HG03354 (cell line): ENCODE data around the gene ZNRF3.
"Not testable (repeated sequence)": the region's sequence is repeated elsewhere in the genome, so short reads cannot be mapped to it uniquely, and the experiment has no call there.

Experiments
- ATAC-seq: cut with Tn5 transposase; IDR thresholded peaks from one replicate; pipeline ENCODE4 v1.9.1; 2021; ENCODE audit warnings: mild to moderate bottlenecking; ENCODE audit not compliant: unreplicated experiment, poor library complexity, severe bottlenecking

ZNRF3 gene

GRCh38 chr22:28882878-28883656 lies at the start of gene ZNRF3:
TSS of gene ZNRF3 (plus strand) at chr22:28883572. CDS start at chr22:28883767, 195 bp downstream.
- ATAC-seq = peak; percentile 73

DNA sequence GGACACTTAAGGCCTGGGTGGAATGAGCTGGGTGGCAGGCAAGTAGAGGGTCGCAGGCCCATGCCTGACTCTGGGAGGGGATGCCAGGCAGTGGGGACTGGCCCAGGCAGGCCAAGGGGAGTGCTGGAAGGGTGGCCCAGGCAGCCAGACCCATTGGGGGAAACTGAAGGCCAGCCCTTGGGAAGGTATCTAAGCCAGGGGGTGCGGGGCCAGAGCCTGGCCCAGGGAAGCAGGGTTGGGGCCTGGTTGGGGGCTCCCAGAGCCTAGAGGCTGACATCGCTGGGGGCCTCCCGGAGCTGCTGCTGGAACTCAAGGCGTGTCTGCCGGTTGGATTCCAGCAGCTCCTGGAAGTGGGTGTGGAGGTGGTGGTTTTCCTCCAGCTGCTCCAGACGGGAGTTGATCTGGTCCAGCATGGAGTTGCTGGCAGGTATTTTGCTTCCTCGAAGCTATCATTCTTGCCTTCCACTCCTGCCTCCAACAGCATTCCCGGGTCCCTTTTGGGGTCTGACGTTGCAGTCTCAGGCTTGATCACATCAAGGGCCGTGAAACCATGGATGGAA lies 47.7 kb upstream of the ZNRF3 start:
- ATAC-seq = no peak

- ATAC-seq = no peak
These were observed 45.7 kb upstream of the ZNRF3 start for GRCh38 chr22:28837640-28838039.

GRCh38 chr22:28838971-28839370 lies 44.4 kb upstream of the ZNRF3 start:
- ATAC-seq = no peak

DNA sequence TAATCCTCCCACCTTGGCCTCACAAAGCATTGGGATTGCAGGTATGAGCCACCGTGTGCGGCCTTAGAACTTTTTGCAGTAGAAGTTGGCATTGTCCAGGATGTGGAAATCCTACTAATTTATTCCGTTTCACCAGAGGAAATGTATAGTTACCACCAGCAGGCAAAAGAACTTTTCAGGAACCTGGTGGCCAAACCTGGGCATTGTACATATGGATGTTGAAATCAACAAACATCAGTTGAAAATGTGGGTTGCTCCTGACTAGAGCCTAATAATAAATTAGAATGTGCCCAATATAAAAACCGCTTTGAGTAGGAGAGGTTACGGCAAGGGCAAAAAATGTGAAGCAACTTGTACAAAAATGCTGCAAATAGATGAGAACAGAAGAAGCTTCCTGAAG lies 42.3 kb upstream of the ZNRF3 start:
- no peak for ATAC-seq

DNA sequence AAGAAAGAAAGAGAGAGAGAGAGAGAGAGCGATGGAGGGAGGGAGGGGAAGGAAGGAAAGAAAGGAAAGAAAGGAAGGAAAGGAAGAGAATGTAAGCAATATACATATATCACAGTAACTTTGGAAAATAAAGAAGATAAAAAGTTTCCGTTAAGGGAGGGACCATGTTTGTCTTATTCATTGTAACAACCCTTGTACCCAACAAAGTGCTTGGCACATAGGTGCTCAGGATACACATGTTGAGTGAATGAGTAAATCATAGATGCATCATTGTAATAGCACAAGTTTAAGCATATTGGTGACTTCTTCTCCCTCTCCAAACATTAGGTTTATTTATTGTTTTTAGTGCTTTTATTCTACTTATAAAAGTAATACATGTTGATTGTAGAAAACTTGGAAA lies 39.7 kb upstream of the ZNRF3 start:
- ATAC-seq = no peak

DNA sequence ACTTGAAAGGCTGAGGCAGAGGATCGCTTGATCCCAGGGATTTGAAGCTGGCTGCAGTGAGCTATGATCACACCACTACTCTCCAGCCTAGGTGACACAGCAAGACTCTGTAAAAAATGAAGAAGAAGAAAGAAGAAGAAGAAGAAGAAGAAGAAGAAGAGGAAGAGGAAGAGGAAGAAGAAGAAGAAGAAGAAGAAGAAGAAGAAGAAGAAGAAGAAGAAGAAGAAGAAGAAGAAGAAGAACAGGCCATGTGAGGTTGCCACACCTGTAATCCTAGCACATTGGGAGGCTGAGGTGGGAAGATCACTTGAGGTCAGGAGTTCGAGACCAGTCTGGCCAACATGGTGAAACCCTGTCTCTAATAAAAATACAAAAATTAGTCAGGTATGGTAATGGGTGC lies 39.1 kb upstream of the ZNRF3 start:
- not testable (repeated sequence) for ATAC-seq

DNA sequence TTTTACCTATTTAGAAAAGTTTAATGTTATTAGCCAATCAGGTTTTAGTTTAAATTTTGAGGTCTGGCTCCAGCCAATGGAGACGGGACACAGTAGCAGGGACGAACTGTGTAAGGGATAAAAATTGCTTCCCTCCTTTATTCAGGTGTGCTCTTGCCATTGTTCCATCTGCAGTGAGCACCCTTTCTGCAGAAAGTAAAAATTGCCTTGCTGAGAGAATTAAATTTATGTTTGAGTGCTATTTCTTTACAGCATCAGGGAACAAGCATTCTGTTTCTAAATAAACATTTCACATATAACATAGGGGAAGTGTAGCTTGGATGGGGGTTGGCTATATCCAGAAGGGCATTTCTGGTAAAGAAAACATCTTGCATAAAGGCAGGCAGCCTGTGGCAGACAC lies 36.4 kb upstream of the ZNRF3 start:
- no peak for ATAC-seq

DNA sequence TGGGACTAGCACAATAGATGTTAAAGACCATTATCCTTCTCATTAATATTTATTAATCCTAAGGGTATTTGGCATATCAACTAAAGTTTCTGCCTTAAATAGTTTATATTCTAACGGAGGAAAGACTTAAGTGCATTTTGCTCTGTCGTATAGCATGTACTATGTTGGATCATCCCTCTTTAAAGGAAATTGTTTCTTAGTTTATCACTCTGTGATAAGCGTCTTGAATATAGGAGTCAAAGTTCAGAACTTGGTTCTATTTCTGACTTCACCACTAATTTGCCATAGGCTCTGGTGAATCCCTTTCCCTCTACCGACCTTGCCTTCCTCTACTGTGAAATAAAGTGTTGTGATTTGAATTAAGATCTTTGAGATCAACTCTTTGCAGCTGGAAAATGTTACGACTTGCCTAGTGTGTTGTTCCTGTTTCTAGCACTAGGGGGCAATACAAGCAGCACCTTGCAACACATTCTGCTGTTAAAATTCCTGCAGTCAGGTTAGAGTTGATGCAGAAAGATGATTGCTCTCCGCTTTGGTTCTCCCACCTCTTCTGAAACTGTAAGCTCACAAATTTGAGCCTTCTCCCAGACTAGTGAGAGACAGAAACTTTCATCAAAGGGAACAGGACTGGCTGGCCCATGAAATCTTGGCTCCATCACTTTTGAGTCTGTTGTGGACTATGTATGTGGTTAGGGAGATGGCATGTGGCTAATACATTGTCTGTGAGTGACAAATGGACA lies 27.8 kb upstream of the ZNRF3 start:
- no peak for ATAC-seq

- no peak for ATAC-seq
These were observed 27.3 kb upstream of the ZNRF3 start for GRCh38 chr22:28856095-28856455.

GRCh38 chr22:28857288-28857687 lies 26.1 kb upstream of the ZNRF3 start:
- ATAC-seq = no peak

DNA sequence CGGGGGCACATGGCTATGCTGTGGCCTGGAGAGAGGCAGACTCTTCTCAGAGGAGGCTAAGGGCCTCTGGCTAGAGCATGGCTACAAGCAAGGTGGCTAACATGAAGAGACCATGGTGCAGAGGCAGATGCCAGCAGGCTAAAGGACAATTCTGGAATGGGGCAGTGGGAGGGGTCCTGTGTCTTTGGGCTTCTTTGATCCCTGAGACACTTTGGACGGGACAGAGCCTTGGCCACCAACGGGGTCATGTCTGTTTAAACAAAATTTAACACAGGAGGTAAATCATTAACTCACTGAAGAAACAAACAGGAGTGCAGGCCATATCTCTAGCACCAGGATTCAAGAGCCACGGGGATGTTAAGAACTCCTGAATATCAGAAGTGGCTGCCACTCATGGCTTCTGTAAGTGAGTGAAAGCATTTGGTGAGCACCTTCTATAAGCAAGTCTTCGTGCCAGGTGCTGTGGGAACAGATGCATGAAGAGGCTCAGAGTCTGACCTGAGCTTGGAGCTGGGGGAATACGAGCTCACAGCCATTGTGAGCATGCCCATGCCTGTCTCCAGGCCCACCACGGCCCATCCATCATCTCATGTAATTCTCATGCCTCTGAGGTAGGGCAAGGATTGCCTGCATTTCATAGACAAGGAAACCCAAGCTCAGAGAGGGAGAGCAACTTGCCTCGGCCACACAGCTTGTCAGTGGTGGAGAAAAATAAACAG lies 18.3 kb upstream of the ZNRF3 start:
- no peak for ATAC-seq

- no peak for ATAC-seq
These were observed 16.2 kb upstream of the ZNRF3 start for GRCh38 chr22:28867191-28867590.

- ATAC-seq = not testable (repeated sequence)
These were observed 15.0 kb upstream of the ZNRF3 start for GRCh38 chr22:28868389-28868788.

DNA sequence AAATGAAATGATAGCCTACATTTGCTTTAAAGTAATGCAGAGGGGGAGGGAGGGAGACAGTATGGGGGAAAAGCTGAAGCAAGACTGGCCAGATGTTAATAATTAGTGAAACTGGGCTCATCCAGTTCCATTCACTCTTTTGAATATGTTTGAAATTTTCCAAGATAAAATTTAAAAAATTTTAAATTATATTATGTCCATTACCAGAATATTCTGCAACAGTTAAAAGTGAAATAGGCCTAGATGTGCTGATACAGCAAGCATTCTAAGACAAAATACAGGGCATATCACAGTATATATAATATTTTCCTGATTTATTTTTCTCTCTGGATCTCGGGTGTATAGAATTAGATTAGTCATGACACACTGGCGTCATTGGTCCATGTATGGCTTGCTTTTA lies 13.6 kb upstream of the ZNRF3 start:
- no peak for ATAC-seq

DNA sequence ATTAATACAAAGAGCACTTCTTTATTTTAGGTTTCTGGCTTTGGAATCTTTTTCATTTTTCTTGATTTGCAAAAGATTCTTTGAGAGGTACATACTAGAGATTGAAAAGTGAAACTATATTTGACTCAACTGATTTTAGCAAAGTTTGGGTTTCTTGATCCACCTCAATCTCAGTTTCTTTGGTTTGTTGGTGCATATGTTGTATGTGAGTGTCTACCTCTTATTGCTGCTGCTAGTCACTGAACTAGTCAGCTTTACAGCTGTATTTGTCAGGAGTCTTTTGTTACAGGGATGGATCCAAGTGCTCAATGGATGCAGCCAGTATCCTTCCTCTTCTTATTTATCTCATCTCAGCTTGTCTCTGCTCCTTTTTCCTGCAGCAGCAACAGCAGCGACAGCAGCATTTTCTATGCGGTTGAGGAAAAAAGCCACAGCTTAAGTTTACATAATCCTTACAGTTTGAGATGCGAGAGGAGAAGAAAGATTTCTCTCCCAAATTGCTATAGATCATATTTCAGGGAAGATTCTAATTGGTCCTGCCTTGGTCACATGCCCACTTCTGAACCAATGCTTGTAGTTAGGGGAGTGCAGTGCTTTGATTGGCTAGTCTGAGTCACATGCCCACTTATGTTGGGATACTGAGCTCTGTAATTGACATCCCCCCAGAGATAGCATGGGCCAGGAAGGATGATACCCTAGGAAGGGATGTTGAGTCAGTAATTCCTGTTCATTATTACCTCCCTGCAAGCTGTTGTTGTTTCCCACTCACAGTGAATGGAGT lies 10.0 kb upstream of the ZNRF3 start:
- no peak for ATAC-seq

DNA sequence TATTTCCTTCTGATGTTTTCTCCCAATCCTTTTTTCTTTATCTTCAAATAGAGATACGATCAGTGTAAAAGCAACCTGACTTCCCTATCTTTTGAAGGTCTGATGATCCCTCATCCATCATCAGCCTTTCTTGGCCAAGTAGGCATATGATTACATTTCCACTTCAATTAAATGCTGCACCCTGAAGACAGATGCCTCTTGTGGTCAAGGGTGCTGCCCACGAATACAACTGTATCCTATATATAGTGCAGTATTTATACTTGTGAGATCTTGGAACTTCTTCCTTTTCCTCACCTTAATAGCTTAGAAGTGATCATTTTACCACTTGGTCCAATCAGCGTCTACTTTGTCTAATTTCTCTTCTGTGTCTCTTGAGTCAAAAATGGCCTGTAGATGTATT lies 9.3 kb upstream of the ZNRF3 start:
- no peak for ATAC-seq

GRCh38 chr22:28874811-28875320 lies 8.5 kb upstream of the ZNRF3 start:
- ATAC-seq = no peak

DNA sequence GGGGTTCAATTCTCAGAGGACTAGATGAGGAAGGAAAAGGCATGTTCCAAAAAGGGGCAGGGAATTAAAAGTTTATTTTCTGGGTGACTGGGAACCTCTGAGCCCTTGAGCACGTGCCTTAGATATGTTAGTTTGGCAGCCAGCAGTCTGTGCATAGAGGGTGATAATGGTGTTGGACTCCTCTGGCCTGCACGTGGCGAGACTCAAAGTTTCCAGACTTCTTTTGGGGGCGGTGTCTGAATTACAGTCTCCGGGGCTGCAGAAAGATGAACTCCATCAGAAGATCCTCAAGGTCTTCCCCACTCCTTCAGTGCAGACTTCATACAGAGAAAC lies 861 bp upstream of the ZNRF3 start:
- ATAC-seq = no peak

DNA sequence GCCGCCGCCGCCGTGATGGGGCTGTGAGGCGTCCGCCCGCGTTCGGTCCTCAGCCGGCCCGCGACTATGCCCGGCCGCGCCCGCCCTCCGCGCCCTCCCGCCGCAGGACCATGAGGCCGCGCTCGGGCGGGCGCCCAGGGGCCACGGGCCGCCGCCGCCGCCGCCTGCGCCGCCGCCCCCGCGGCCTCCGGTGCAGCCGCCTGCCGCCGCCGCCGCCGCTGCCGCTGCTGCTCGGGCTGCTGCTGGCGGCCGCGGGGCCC lies 215 bp downstream of the ZNRF3 start:
- ATAC-seq = peak; percentile 31
